GM12864 (cell line): ENCODE data around the gene CDC14B.
"Not testable (repeated sequence)": the region's sequence is repeated elsewhere in the genome, so short reads cannot be mapped to it uniquely, and the experiment has no call there.

Experiments
- DNase-seq: peaks from one replicate; pipeline ENCODE4 v3.0.0-alpha.2; 2011; ENCODE audit warnings: low read depth
- H3K4me3 ChIP-seq: 2 replicates; pipeline ENCODE4 v1.5.1; 2011; ENCODE audit warnings: mild to moderate bottlenecking, low read depth, low read length, control low read depth
- TF ChIP-seq, protein P1 (sequence below): IDR thresholded peaks from 2 replicates; pipeline ENCODE4 v1.5.1; 2011; ENCODE audit warnings: low read depth, mild to moderate bottlenecking, moderate library complexity, low read length, control low read depth, inconsistent platforms; ENCODE audit errors: missing control alignments

Gene CDC14B

DNA sequence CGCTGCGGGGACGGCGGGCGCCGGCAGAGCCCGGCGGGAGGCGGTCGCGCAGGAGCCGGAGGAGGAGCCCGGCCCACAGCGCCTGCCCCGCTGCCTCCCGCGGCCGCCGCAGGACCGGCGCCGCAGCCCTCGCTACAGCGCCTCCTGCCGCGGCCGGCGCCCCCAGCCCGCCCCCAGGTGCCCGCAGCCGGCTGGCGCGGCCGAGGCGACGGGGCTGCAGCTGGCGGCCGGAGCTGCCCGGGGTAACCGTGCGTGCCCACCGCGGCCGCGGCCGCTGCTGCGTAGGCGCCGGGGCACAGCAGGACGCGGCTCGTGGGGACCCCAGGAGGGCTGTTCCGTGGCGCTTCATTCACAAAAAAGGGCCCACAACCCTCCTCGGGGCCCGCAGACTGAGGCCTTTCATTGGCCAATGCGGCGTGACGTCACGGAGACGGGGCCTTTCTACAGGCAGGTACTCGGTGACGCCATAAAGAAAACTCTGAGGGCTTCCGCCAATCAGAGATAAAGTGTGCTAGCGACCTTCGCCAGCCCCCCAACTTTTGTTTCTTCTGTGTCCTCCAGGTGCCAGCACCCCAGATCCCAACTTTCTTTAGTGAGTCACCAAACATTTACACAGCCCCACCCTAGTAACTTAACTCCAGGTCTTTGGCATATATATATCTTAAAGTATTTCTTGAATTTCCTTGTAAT lies at the start of gene CDC14B:
Gene CDC14B (minus strand): TSS at position 353 of the 690 bp plus-strand sequence. CDS start 465 bp downstream, outside the sequence.
- DNase-seq, result peak; percentile 38
- TF ChIP-seq, protein P1, sequence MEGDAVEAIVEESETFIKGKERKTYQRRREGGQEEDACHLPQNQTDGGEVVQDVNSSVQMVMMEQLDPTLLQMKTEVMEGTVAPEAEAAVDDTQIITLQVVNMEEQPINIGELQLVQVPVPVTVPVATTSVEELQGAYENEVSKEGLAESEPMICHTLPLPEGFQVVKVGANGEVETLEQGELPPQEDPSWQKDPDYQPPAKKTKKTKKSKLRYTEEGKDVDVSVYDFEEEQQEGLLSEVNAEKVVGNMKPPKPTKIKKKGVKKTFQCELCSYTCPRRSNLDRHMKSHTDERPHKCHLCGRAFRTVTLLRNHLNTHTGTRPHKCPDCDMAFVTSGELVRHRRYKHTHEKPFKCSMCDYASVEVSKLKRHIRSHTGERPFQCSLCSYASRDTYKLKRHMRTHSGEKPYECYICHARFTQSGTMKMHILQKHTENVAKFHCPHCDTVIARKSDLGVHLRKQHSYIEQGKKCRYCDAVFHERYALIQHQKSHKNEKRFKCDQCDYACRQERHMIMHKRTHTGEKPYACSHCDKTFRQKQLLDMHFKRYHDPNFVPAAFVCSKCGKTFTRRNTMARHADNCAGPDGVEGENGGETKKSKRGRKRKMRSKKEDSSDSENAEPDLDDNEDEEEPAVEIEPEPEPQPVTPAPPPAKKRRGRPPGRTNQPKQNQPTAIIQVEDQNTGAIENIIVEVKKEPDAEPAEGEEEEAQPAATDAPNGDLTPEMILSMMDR, result no peak
- peak within 1 kb of the TSS; percentile 52 for H3K4me3 ChIP-seq

DNA sequence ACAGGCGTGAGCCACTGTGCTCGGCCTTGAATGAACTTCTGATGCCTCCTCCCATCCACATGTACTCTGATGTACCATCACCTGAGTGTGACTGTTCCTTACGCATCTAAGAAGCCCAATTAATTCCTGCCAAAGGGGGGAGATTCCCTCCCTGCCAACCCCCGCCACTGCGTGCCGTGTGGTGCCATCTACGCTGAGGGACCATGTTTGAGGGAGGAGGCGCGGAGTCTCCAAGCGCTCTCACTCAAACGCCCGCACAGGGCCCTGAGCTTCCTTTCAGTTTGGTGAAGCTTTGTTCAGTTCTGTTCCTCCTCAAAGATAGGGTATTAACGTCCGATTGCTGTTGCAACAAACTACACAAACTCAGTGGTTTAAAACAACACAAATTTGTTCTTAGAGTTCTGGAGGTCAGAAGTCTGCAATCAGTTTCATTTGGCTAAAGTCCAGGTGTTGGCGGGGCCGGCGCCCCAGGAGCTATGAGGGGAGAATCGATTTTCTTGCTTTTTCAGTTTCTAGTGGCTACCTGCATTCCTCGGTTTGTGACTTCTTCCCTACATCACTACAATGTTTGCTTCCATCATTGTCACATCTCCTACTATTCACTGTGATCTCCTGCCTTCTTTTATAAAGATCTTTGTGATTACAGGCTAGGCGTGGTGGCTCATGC lies 49.4 kb upstream of the CDC14B start:
- no peak for DNase-seq
- TF ChIP-seq, protein P1, result no peak
- no peak overlapping the region for H3K4me3 ChIP-seq

DNA sequence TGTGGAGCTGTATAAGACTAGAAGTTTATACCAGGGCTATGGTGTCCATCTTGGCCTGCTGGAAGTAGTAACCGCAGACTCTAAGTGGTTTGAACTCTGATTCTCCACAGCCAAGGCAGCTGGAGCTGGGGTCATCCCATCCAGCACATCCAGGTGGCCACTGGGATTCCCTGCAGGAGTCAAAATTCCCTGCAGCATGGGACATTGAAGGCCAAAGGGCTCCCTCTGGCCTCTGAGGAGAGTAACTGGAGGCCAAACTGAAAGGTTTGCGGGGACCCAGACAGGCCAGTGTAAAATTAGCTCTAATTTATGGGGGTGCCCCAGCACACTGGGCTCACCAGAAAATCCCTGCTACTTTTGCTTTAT lies 47.7 kb upstream of the CDC14B start:
- no peak for DNase-seq
- H3K4me3 ChIP-seq, result no peak overlapping the region
- TF ChIP-seq, protein P1, result no peak

DNA sequence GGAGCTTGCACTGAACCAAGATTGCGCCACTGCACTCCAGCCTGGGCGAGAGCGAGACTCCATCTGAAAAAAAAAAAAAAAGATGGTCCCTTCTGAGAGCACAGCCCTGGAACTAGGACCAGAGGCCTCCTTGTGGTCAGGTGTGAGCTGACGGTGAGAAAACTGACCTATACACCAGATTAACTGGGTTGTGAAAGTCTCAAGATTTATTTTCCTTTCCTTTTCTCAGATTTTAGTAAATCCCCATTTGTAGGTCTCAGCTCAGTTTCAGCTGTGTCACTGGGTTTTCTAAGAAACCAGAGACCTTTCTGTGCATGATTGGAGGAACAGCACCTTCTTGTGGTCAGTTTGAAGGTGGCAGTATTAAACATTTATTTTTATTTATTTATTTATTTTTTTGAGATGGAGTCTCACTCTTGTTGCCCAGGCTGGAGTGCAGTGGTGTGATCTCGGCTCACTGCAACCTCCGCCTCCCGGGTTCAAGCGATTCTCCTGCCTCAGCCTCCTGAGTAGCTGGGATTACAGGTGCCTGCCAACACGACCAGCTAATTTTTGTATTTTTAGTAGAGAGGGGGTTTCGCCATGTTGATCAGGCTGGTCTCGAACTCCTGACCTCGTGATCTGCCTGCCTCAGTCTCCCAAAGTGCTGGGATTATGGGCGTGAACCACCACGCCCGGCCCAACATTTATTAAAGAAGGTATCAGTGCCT lies 47.2 kb upstream of the CDC14B start:
- peak; percentile 38 for DNase-seq
- TF ChIP-seq, protein P1, result peak; percentile 68
- H3K4me3 ChIP-seq, result not testable (repeated sequence)

DNA sequence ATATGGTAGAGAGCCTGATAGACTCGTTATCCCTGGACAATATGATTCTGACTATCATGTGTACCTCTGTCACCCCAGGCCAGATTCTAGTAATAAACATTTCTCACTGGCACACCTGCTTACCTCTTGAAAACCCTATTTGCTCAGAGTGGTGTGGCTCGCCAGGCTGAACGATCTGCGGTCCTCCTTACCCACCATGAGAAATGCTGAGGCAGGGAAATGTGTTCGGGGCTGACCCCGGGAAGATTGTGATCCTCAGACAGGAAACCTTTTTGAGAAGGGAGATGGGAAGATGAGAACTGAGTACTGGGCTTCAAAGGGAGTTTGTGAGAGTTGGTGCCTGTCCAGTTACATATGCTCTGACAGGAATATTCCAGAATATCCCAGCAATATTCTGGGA lies 46.1 kb upstream of the CDC14B start:
- TF ChIP-seq, protein P1, result no peak
- no peak overlapping the region for H3K4me3 ChIP-seq
- DNase-seq, result no peak

DNA sequence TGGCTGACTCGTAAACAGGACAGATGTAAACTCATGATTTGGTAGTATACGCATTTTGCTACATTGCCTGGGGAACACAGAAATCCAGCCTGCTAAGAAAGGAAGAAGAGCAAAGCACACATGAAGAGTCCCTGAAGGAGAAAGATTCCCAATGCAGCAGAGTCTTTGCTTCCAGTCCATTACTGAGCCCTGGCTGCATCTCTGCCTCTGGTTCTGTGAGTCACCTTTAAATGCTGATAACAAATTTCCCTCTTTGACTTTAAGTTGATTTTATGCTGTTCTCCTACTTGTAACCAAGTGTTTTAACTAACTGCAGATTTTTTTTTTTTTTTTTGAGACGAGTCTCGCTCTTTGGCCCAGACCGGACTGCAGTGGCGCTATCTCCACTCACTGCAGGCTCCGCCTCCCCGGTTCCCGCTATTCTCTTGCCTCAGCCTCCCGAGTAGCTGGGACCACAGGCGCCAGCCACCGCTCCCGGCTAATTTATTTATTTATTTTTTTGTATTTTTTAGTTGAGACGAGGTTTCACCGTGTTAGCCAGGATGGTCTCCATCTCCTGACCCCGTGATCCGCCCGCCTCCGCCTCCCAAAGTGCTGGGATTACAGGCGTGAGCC lies 44.0 kb upstream of the CDC14B start:
- no peak for DNase-seq
- TF ChIP-seq, protein P1, result no peak
- no peak overlapping the region for H3K4me3 ChIP-seq
